Fibroblast of mammary gland (primary cell): ENCODE results near the gene LAMB4.

ENCODE experiments used
- DNase-seq: peaks from one replicate; pipeline ENCODE4 v3.0.0-alpha.2; 2010; ENCODE audit warnings: low read depth
- H3K4me3 ChIP-seq: 2 replicates; pipeline ENCODE4 v1.5.1; 2011; ENCODE audit warnings: low read depth, mild to moderate bottlenecking, low read length, moderate library complexity; ENCODE audit not compliant: control insufficient read depth
- CTCF ChIP-seq: conservative IDR thresholded peaks from 2 replicates; pipeline ENCODE4 v1.5.1; 2011; ENCODE audit warnings: low read depth, low read length, inconsistent platforms; ENCODE audit not compliant: control insufficient read depth, insufficient read depth

LAMB4 gene

GRCh38 chr7:108130261-108130660 is at the start of gene LAMB4:
LAMB4 (minus strand) TSS chr7:108130361; CDS start chr7:108123164, 7,197 bp downstream.
- H3K4me3 ChIP-seq = no peak within 1 kb of the TSS
- no peak for TF ChIP-seq CTCF

GRCh38 chr7:108178398-108178797 is 48.2 kb upstream of the LAMB4 start:
- no peak for DNase-seq
- no peak for TF ChIP-seq CTCF
- H3K4me3 ChIP-seq = no peak overlapping the region

More at GRCh38 chr7:108130261-108130660, at the start of gene LAMB4:
- DNase-seq = no peak

- DNase-seq = no peak
- TF ChIP-seq CTCF = no peak
Observed at GRCh38 chr7:108171164-108171563, 41.0 kb upstream of the LAMB4 start.

GRCh38 chr7:108170251-108170650 is 40.1 kb upstream of the LAMB4 start:
- no peak overlapping the region for H3K4me3 ChIP-seq
- DNase-seq = no peak
- TF ChIP-seq CTCF = no peak

More at GRCh38 chr7:108171164-108171563, 41.0 kb upstream of the LAMB4 start:
- no peak overlapping the region for H3K4me3 ChIP-seq

GRCh38 chr7:108167460-108167859 is 37.3 kb upstream of the LAMB4 start:
- peak overlapping the region; percentile 22 for H3K4me3 ChIP-seq
- DNase-seq = peak; percentile 64
- TF ChIP-seq CTCF = no peak

GRCh38 chr7:108166687-108167086 is 36.5 kb upstream of the LAMB4 start:
- H3K4me3 ChIP-seq = no peak overlapping the region
- TF ChIP-seq CTCF = no peak
- DNase-seq = no peak

- DNase-seq = no peak
- no peak overlapping the region for H3K4me3 ChIP-seq
- TF ChIP-seq CTCF = no peak
Observed at GRCh38 chr7:108165723-108166122, 35.6 kb upstream of the LAMB4 start.
